ENCODE results near the gene HMGCL.
"Not testable (repeated sequence)": the region's sequence is repeated elsewhere in the genome, so short reads cannot be mapped to it uniquely, and the experiment has no call there.

HMGCL gene

DNA sequence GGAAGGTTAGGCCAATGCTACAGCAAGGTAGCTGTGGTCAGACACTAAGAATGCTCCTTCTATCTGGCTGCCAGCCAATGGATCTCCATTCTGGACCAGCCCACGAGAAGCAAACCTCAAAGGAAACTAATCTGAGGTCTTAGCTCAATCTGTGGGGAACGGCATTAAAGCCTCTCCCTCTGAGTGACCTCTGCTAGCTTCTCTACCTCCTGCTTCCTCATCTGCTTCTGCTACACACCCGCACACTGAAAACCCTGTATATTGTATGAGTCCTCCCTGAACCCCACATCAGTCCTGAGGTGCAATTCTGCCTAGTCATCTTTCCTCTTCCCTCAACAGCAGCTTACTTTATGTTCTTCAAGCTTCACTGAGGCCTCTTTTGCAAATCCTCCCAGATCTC is 17.8 kb downstream of the HMGCL start:
- peak overlapping the region; percentile 14 for H3K27ac Mint-ChIP-seq
- no peak for DNase-seq
- peaks cover 7% of the 10 kb centered on the region for H3K4me1 Mint-ChIP-seq
- H3K4me3 Mint-ChIP-seq, result no peak overlapping the region
- no peaks in the 10 kb centered on the region for H3K9me3 Mint-ChIP-seq
- TF ChIP-seq, protein P1, sequence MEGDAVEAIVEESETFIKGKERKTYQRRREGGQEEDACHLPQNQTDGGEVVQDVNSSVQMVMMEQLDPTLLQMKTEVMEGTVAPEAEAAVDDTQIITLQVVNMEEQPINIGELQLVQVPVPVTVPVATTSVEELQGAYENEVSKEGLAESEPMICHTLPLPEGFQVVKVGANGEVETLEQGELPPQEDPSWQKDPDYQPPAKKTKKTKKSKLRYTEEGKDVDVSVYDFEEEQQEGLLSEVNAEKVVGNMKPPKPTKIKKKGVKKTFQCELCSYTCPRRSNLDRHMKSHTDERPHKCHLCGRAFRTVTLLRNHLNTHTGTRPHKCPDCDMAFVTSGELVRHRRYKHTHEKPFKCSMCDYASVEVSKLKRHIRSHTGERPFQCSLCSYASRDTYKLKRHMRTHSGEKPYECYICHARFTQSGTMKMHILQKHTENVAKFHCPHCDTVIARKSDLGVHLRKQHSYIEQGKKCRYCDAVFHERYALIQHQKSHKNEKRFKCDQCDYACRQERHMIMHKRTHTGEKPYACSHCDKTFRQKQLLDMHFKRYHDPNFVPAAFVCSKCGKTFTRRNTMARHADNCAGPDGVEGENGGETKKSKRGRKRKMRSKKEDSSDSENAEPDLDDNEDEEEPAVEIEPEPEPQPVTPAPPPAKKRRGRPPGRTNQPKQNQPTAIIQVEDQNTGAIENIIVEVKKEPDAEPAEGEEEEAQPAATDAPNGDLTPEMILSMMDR (IDR thresholded peaks at IDR 0.05), result no peak
- H3K36me3 Mint-ChIP-seq (ENCODE audit: low read depth), result peaks cover 34% of the 10 kb centered on the region
- H3K27me3 Mint-ChIP-seq (ENCODE audit: low read depth, poor library complexity), result peaks cover under 1% of the 10 kb centered on the region

DNA sequence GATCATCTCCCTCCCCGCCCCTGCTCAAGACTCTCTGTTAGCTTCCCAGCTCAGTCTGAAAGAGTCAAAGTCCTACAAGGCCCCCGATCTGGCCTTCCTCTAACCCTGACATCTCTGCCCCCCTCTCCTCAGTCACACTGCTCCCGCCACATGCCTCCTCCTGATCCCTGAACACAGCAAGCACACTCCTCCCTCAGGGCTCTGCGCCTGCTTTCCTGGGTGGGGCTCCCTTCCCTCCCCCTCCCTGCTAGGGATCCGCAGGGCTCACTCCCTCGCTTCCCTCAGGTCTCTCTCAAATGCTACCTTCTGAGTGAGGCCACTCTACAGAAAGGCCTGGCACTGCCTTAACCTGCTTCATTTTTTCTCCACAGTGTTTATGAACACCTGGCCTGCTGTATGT is 18.9 kb downstream of the HMGCL start:
- H3K36me3 Mint-ChIP-seq (ENCODE audit: low read depth), result peaks cover 30% of the 10 kb centered on the region
- H3K9me3 Mint-ChIP-seq, result no peaks in the 10 kb centered on the region
- H3K27ac Mint-ChIP-seq, result no peak overlapping the region
- TF ChIP-seq, protein P1 (IDR thresholded peaks at IDR 0.05), result no peak
- no peak overlapping the region for H3K4me3 Mint-ChIP-seq
- peaks cover 11% of the 10 kb centered on the region for H3K27me3 Mint-ChIP-seq (ENCODE audit: low read depth, poor library complexity)
- H3K4me1 Mint-ChIP-seq, result peaks cover 9% of the 10 kb centered on the region
- DNase-seq, result no peak

DNA sequence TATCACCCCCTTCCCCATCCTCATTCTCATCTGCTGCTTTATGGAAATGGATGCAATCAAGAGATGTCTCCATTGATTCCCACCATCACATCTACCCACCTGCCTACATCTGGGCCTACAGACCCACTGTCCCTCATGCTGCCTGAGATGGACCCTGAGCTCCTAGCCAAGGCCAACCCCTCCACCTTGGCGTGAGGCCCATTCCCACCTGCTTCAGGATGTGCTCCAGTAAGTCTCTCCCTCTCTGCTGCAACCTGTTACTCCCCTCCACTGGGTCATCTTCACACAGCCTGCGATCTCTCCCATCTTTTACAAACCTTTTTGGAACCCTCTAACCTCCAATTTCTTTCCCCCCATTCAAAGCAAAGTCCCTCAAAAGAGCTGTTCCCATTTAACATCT is 20.2 kb downstream of the HMGCL start:
- Mint-ChIP-seq H3K4me3 (no peak overlapping the region), H3K36me3 (ENCODE audit: low read depth) (peaks cover 27% of the 10 kb centered on the region)

DNA sequence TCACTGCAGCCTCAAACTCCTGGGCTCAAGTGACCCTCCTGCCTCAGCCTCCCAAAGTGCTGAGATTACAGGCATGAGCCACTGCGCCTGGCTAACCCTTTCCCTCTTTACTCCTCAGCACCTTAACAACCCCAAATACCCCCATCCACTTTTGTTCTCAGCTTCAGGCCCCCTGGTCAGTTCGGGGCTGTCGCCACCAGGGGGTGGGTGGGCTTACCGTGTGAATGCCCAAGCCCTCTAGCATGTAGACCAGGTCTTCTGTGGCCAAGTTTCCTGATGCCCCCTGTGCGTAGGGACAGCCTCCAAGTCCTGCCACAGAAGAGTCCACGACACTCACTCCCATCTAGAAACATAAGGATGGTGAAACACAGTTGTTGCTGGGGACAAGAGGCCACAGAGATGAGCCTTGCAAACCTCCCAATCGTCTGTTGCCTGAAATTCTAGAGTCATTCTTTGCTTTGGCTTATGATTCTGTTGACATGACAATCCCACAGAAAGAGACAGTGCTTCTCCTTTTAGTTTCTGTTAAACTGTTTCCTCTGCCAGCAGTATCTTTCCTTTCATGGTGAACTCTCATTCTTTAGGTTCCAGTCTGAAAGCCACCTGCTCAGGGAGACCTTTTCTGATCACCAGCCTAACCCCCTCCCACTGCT is 20.9 kb downstream of the HMGCL start:
- Mint-ChIP-seq H3K36me3 (ENCODE audit: low read depth) (peaks cover 27% of the 10 kb centered on the region), H3K27ac (no peak overlapping the region)
- peak; percentile 34 for DNase-seq

More for the DNA sequence above, 20.2 kb downstream of the HMGCL start:
- no peaks in the 10 kb centered on the region for H3K9me3 Mint-ChIP-seq
- TF ChIP-seq, protein P1 (IDR thresholded peaks at IDR 0.05), result no peak
- DNase-seq, result no peak
- H3K27ac Mint-ChIP-seq, result no peak overlapping the region
- peaks cover 6% of the 10 kb centered on the region for H3K4me1 Mint-ChIP-seq
- H3K27me3 Mint-ChIP-seq (ENCODE audit: low read depth, poor library complexity), result peaks cover 14% of the 10 kb centered on the region

DNA sequence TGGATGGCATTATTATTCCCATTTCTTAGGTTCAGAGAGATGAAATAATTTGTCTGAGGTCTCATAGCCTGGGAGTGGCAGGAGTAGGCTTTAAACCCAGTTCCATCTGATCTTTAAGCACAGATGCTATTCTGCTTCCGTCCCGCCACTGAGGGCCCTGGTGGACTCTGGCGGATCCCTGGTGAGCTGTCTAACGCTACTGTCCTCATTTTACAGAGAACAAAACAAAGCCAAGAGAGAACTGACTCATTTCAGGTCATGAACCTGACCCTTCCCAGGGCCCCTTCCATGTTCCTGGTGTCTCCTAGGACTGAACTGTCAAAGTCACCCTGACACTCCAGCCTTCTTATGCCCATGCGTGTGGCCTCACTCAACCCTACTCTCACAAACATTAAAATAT is 21.6 kb downstream of the HMGCL start:
- H3K27me3 Mint-ChIP-seq (ENCODE audit: low read depth, poor library complexity), result peaks cover 14% of the 10 kb centered on the region
- H3K36me3 Mint-ChIP-seq (ENCODE audit: low read depth), result peaks cover 27% of the 10 kb centered on the region
- no peaks in the 10 kb centered on the region for H3K9me3 Mint-ChIP-seq
- no peak overlapping the region for H3K4me3 Mint-ChIP-seq
- H3K4me1 Mint-ChIP-seq, result peaks cover 17% of the 10 kb centered on the region
- TF ChIP-seq, protein P1 (IDR thresholded peaks at IDR 0.05), result no peak
- no peak overlapping the region for H3K27ac Mint-ChIP-seq
- DNase-seq, result no peak

More for the DNA sequence above, 20.9 kb downstream of the HMGCL start:
- no peaks in the 10 kb centered on the region for H3K9me3 Mint-ChIP-seq
- H3K4me1 Mint-ChIP-seq, result peaks cover 13% of the 10 kb centered on the region
- no peak overlapping the region for H3K4me3 Mint-ChIP-seq
- TF ChIP-seq, protein P1 (IDR thresholded peaks at IDR 0.05), result peak; percentile 29
- H3K27me3 Mint-ChIP-seq (ENCODE audit: low read depth, poor library complexity), result peaks cover 14% of the 10 kb centered on the region

DNA sequence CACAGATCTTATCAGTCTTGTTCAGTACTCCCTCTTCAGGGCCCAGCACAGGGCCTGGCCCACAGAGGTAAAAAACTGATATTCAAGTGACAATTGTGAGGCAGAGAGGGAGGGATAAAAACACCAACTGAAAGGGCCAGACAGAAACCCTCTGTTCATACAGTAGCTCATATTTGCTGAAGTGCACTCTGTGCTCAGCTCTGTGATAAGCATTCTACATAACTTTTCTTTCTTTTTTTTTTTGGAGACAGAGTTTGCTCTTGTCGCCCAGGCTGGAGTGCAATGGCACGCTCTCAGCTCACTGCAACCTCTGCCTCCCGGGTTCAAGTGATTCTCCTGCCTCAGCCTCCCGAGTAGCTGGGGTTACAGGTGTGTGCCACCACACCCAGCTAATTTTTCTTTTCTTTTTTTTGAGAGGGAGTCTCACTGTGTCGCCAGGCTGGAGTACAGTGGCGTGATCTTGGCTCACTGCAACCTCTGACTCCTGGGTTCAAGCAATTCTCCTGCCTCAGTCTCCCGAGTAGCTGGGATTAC is 22.4 kb downstream of the HMGCL start:
- Mint-ChIP-seq H3K4me3 (peak overlapping the region; percentile 49), H3K36me3 (ENCODE audit: low read depth) (peaks cover 26% of the 10 kb centered on the region), H3K4me1 (peaks cover 17% of the 10 kb centered on the region), H3K27me3 (ENCODE audit: low read depth, poor library complexity) (peaks cover 14% of the 10 kb centered on the region)
- DNase-seq, H3K27ac Mint-ChIP-seq, H3K9me3 Mint-ChIP-seq: not testable (repeated sequence)
